H1 (cell line): ENCODE data around the gene WBP1. TPM values are rescaled to one million over a fixed set of nuclear protein-coding genes. Genes with fewer than 3 reads are reported as not detected.

Source experiments
- ASH2L ChIP-seq: fragments of 200-600, 300-600 bp; sonication (generic); IDR thresholded peaks from one replicate; pipeline ENCODE4 v1.7.1; 2017; ENCODE audit warnings: low read length
- ATF2 ChIP-seq: IDR thresholded peaks from 2 replicates; pipeline ENCODE4 v1.6.1; 2012; ENCODE audit warnings: low read length, inconsistent platforms
- CHD1 ChIP-seq: IDR thresholded peaks from 2 replicates; pipeline ENCODE4 v1.6.1; 2012; ENCODE audit warnings: low read depth, low read length, improper control_type of control experiment
- EGR1 ChIP-seq: IDR thresholded peaks from 2 replicates; pipeline ENCODE4 v1.6.1; 2011; ENCODE audit warnings: low read depth, low read length, borderline replicate concordance
- HDAC2 ChIP-seq, 2 experiments: fragments of 300-600 bp in 1 of 2; sonication (generic) in 1 of 2; IDR thresholded peaks; 2 replicates each; pipeline ENCODE4 v1.6.1; 2011 to 2012; ENCODE audit warnings: low read depth in 2 of 2, low read length in 2 of 2, mild to moderate bottlenecking in 2 of 2, moderate library complexity in 2 of 2, borderline replicate concordance in 1 of 2, inconsistent platforms in 1 of 2
- HDAC6 ChIP-seq: IDR thresholded peaks from one replicate; pipeline ENCODE4 v1.7.1; 2012; ENCODE audit warnings: low read depth, mild to moderate bottlenecking, inconsistent platforms, low read length, moderate library complexity
- JUN ChIP-seq: IDR thresholded peaks from 2 replicates; pipeline ENCODE4 v1.6.1; 2011; ENCODE audit warnings: low read depth, mild to moderate bottlenecking, improper control_type of control experiment, low read length
- KDM4A ChIP-seq: IDR thresholded peaks from one replicate; pipeline ENCODE4 v1.7.1; 2012; ENCODE audit warnings: low read depth, mild to moderate bottlenecking, moderate library complexity, low read length, inconsistent platforms; ENCODE audit not compliant: severe bottlenecking
- MAX ChIP-seq: IDR thresholded peaks from 2 replicates; pipeline ENCODE4 v1.6.1; 2012; ENCODE audit warnings: inconsistent platforms
- PHF8 ChIP-seq: fragments of 200-600 bp; sonication (generic); conservative IDR thresholded peaks from 2 replicates; pipeline ENCODE4 v1.7.1; 2012; ENCODE audit warnings: low read depth, mild to moderate bottlenecking, inconsistent platforms, low read length, moderate library complexity
- POLR2A ChIP-seq, 2 experiments: IDR thresholded peaks; 1 replicate in 1 of 2; 2 replicates in 1 of 2; pipeline ENCODE4 v1.6.1; 2011; ENCODE audit warnings: low read depth in 2 of 2, low read length in 2 of 2, mild to moderate bottlenecking in 2 of 2; ENCODE audit errors: control extremely low read depth in 1 of 2
- RAD21 ChIP-seq, 2 experiments: IDR thresholded peaks in 1 of 2; conservative IDR thresholded peaks in 1 of 2; 2 replicates each; pipeline ENCODE4 v1.6.1; 2011; ENCODE audit warnings: low read depth in 2 of 2, low read length in 2 of 2, improper control_type of control experiment in 1 of 2, inconsistent platforms in 1 of 2, mild to moderate bottlenecking in 1 of 2, moderate library complexity in 1 of 2
- SIN3A ChIP-seq, 2 experiments: IDR thresholded peaks in 1 of 2; conservative IDR thresholded peaks in 1 of 2; 2 replicates each; pipeline ENCODE4 v1.6.1; 2011 to 2012; ENCODE audit warnings: low read length in 2 of 2, improper control_type of control experiment in 1 of 2, low read depth in 1 of 2, mild to moderate bottlenecking in 1 of 2
- SP1 ChIP-seq: IDR thresholded peaks from 2 replicates; pipeline ENCODE4 v1.6.1; 2011; ENCODE audit warnings: low read depth, low read length
- SP2 ChIP-seq: IDR thresholded peaks from 2 replicates; pipeline ENCODE4 v1.6.1; 2012; ENCODE audit warnings: mild to moderate bottlenecking, low read length, inconsistent platforms
- TAF7 ChIP-seq: optimal IDR thresholded peaks from 2 replicates; pipeline ENCODE3; 2011; ENCODE audit warnings: low read depth, mild to moderate bottlenecking, inconsistent platforms, low read length, moderate library complexity, borderline replicate concordance
- TBP ChIP-seq: IDR thresholded peaks from 2 replicates; pipeline ENCODE4 v1.6.1; 2011; ENCODE audit warnings: low read depth, low read length, improper control_type of control experiment
- YY1 ChIP-seq: IDR thresholded peaks from 2 replicates; pipeline ENCODE4 v1.6.1; 2011; ENCODE audit warnings: low read depth, mild to moderate bottlenecking, low read length
- polyA plus RNA-seq, 7 experiments: library from polyadenylated mRNA; depleted of rRNA in 3 of 7; stranded (reverse) in 5 of 7; unstranded in 2 of 7; fragments of >200 nt in 5 of 7; fragments of 200-250 nt in 2 of 7; gene quantifications; 1 replicate in 5 of 7; 2 replicates in 1 of 7; 4 replicates in 1 of 7; pipeline versions ENCODE4 v1.2.1 to v1.2.3, GENCODE V29; 2011 to 2013; ENCODE audit warnings: missing spikeins in 2 of 7, mixed read lengths in 2 of 7
- total RNA-seq: library from RNA; stranded (reverse); fragmentation: NEBNext Ultra II Directional; extraction: Animal tissue kit (Norgen Biotek cat#: 25700); gene quantifications from 2 replicates; pipeline ENCODE4 v1.2.1, GENCODE V29; 2021

Gene WBP1
- total and polyA plus RNA-seq, 2 of the 8 experiments (the other 6 are each of a cell fraction or from before 2014, with no cell fraction given): 57.2 to 190 TPM

- TF ChIP-seq TAF7 (peak; percentile 70), JUN (no peak), EGR1 (0 out of 2 replicates have a peak, but pooled peaks have one; percentile 29), SIN3A (conservative IDR thresholded peaks at IDR 0.05 in 1 of 2, IDR thresholded peaks at IDR 0.05 in 1 of 2; ENCODE audit: low read depth in 1 of 2, low read length in 2 of 2) (peak in 1 of 2 experiments; percentile 94; a peak in 2 of 4 replicates), YY1 (0 out of 2 replicates have a peak, but pooled peaks have one; percentile 69), PHF8 (peak; percentile 65), CHD1 (no peak), SP2 (no peak), KDM4A (peak; percentile 14), ATF2 (peak; percentile 47; the same call in 1 of the 2 replicates), MAX (peak; percentile 95), RAD21 (IDR thresholded peaks at IDR 0.05 in 1 of 2, conservative IDR thresholded peaks at IDR 0.05 in 1 of 2; ENCODE audit: low read depth in 2 of 2, low read length in 2 of 2) (no peak), HDAC2 (IDR thresholded peaks at IDR 0.05; ENCODE audit: borderline replicate concordance in 1 of 2, low read depth in 2 of 2, low read length in 2 of 2) (peak in 1 of 2 experiments; percentile 88; a peak in 2 of 4 replicates), POLR2A (IDR thresholded peaks at IDR 0.05; ENCODE audit: control extremely low read depth in 1 of 2, low read depth in 2 of 2, low read length in 2 of 2) (peak in 1 of 2 experiments; percentile 92; a peak in 2 of 3 replicates), HDAC6 (no peak), ASH2L (peak; percentile 86), SP1 (0 out of 2 replicates have a peak, but pooled peaks have one; percentile 6), TBP (peak; percentile 78)
Observed at GRCh38 chr2:74421221-74421870, 36.9 kb upstream of the WBP1 start, which contains the start of the genes C2orf81 and WDR54 (continued).
